ENCODE data around the gene KLHL9.

The KLHL9 gene

GRCh38 chr9:21316860-21317259, 18.3 kb downstream of the KLHL9 start:
- peak; percentile 13 for DNase-seq

DNA sequence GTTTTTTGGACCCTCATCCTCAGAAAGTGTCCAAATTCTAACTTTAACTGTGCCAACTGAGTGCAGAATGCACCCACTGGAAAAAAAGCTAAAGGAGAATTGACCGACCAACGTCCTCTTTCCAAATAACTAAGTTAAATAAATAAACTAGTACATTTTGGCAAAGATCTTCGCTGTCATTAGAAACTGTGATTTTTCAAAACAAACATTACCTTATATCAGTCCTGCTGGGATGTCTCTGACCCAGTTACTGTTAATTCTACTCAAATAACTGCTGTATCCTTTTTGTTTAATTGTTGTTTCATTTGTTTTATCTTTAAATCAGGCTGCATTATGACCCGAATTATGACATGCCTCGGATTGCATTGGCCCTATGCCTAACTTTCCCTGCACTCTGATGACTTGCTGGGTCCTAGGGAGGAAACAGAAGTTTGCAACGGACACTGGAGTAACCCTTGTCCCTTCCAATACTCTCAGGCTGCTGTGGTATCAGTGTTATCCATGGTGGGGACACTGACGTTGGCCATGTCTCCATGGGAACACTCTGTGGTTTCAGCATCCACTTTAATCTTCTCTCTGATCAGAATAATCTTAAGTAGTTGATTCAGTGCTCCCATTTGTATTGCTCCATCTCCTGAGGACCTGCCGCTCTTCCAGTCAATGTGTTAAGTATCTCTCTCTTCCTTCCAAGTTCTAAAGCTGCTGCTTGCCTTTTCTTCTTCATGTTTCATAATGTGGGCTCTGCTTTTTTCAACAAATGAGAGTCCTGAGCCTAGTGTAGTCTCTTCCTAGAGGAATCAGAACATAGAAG, 19.0 kb downstream of the KLHL9 start:
- DNase-seq: no peak

DNA sequence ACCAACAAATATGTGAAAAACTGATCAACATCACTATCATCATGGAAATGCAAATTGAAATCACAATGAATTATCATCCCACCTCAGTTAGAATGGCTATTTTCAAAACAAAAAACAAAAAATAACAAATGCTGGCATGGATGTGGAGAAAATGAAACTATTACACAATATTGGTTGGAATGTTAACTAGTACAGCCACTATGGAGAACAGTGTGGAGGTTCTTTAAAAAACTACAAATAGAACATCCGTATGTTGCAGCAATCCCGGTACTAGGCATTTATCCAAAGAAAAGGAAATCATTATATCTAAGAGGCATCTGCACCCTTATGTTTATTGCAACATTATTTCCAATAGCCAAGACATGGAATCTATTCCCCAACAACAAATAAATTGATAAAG, 21.1 kb downstream of the KLHL9 start:
- no peak for DNase-seq

DNA sequence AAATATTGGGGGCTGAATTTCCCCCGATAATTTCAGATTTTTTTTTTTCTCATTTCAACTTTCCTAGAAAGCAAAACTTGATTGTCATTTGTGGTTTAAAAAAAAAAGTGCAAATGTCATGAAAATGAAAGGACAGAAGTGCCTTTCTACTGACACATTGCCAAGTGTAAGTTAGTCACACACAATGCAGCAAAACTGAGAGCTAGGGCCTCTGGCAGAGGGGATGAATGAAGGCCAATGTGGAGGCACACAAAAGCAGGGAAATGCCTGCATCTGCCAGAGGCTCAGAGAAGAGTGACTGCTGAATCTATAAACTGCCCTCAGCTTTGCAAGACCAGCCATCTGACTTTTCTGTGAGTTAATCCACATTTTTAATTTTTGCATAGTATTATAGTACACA, 23.3 kb downstream of the KLHL9 start:
- DNase-seq: no peak

GRCh38 chr9:21305213-21305612, 30.0 kb downstream of the KLHL9 start, which contains the start of gene IFNA5:
TSS of gene IFNA5 (minus strand) at chr9:21305313. CDS start at chr9:21305256, 57 bp downstream.
- no peak for DNase-seq

DNA sequence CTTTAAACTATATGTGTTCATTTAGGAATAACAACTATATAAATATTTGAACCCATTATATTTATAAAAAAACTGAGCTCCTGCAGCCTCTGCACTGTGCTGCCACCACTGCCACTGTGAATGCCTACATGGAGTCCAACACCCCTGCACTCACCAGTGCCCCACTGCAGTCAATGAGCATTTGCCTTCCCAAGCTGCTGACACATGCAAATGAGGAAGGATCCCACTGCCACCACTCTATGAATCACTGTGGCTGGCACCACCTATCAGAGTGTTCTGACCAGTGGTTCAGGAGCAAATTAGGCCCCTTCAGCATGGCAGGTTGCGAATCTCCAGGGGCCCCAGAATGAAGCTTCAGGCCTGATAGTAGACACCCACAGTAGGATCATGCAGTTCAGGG, 39.2 kb downstream of the KLHL9 start:
- no peak for DNase-seq

DNA sequence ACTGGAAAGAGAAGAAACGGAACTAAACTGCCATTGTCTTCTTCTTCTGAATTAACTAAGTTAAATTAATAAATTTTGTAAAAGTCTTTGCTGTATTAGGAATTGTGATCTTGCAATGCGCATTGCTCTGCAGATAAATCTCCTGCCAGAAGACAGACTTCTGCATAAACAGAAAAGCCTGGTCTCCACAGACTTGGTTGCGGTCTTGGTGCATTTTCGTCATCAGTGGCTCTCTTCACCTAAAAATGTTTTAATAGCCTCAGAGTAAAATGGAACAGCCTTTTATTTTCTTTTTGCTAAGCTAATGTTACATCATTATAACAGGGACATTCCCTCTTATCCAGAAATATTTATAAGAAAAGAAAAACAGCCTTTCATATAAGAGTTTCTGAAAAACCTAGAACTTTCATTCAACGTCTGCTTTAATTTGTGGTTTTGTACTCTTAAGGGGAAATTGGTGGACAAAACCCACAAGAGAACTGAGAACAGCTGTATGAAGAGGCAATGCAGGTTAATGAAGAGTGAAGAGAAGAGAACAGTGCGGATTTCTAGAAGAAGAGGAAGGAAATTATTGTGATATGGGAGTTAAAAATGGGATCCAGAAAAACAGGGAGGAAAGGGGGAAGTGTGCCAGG, 40.2 kb downstream of the KLHL9 start:
- DNase-seq: no peak

GRCh38 chr9:21294364-21294774, 40.8 kb downstream of the KLHL9 start:
- DNase-seq: no peak

DNA sequence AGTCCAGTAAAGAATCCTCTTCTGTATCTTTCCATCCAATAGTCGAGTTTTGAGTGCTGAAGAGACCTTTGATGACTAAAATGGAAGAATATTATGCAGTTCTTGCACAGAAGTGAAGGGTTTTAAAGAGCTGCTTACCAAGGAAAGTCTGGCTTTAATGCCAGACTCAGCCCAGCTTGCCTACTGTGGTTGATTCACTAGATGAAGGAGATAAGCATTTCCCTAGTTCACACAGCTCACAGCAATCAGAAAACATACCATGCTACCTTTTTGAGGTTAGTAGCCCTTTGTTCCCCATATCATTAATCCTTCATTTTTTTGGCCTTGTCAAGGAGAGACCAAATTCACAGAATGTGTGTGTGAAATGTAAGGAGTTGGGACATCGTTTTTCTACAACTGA, 45.4 kb downstream of the KLHL9 start:
- DNase-seq: no peak

GRCh38 chr9:21287280-21287679, 47.9 kb downstream of the KLHL9 start:
- DNase-seq: peak; percentile 4

- DNase-seq: no peak
These were observed 48.5 kb downstream of the KLHL9 start for GRCh38 chr9:21286659-21287058.

GRCh38 chr9:21286099-21286498, 49.1 kb downstream of the KLHL9 start:
- DNase-seq: no peak

DNA sequence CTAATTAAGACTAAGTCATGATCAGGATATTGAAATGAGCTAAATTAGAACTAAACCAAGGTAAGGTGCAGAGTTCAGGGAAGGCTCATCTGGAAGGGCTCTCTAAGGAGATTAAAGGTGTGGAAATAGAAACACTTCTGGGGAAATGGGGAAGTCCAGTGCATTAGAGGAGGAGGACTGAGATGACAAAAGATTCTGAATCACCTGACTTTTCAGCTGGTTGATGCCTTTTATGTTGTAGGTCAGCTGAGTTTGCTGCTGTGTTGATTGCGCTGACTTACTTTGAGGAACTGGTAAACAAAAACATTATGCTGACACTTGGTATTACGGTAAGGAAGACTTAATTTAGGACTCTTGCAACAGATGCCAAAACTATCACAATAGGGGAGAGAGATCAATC, 53.9 kb downstream of the KLHL9 start:
- peak; percentile 5 for DNase-seq
